GM18858 (cell line): ENCODE results near the gene PMEPA1.

Source experiments
- ATAC-seq: cut with Tn5 transposase; IDR thresholded peaks from one replicate; pipeline ENCODE4 v1.9.1; 2021; ENCODE audit not compliant: unreplicated experiment

PMEPA1 gene

DNA sequence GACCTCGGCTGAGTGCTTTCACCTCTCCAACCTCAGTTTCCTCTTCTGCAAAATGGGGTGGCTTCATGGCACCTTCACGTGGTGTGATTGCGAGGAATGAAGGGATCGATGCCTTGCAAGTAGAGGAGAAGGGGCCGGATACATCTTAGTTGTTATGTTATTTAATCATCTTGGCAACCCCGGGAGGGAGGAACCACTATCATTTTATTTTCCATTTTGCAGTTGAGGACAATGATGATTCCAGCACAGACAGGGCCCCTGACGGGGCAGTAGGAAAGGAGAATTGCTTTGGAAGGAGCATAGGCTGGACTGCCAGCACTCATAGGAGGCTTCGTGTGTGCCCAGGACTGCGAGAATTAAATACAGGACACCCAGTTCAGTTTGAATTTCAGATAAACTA is 2.5 kb upstream of the PMEPA1 start:
- ATAC-seq: no peak

DNA sequence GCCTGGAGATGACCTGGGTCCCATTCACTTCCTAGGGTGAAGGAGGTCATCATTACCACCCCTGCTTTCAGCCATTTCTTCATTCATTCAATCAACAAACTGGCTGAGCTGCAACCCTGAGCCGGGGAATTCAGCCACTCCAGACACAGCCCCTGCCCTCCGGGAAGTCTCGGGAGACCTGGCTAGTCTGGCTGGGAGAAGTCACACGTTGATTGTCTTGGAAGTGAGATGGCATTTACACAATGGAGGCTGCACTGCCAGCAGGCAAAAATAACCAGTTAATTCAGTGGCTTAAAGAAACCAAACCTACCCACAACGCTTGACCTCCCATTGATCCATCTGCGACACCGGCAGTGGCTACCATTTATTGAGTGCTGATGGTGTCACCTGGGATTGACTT is 2.0 kb upstream of the PMEPA1 start:
- no peak for ATAC-seq

DNA sequence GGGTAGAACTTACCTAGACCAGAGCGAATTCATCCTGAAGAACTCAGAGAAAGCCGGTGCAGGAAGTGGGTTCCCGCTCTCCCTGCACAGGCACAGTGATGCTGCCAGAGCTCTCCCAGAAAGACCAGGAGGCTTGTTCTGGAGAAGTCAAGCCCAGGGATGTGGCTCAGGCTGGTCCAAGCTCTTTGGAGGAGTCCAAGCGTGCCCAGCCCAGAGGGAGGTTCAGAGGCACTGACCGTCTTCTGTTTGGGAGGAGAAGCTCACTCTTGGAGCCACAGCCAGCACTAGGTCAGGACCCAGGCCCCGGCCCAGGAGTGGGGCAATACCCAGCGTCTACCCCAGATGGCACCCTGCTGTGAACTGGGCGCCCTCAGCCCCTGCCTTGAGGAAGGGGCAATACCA is 1.5 kb upstream of the PMEPA1 start:
- no peak for ATAC-seq

DNA sequence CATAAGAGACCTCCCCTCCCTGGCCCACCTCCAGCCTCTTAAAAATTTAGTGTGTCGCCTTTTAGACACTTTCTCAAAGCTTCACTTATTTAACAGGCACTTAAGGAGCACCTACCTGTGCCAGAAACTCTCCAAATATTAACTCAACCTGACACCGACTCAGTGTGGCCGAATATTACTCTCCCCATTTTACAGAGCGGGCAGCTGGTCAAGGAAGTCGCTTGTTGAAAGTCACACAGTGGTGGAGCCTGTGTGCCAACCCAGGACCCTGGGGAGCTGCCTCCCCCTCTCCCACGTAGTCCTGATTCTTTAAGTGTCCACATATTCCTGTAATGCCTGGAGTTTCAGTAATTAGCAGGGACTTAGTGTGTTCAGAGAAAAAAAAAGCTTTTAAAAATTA is 1.0 kb upstream of the PMEPA1 start:
- no peak for ATAC-seq

DNA sequence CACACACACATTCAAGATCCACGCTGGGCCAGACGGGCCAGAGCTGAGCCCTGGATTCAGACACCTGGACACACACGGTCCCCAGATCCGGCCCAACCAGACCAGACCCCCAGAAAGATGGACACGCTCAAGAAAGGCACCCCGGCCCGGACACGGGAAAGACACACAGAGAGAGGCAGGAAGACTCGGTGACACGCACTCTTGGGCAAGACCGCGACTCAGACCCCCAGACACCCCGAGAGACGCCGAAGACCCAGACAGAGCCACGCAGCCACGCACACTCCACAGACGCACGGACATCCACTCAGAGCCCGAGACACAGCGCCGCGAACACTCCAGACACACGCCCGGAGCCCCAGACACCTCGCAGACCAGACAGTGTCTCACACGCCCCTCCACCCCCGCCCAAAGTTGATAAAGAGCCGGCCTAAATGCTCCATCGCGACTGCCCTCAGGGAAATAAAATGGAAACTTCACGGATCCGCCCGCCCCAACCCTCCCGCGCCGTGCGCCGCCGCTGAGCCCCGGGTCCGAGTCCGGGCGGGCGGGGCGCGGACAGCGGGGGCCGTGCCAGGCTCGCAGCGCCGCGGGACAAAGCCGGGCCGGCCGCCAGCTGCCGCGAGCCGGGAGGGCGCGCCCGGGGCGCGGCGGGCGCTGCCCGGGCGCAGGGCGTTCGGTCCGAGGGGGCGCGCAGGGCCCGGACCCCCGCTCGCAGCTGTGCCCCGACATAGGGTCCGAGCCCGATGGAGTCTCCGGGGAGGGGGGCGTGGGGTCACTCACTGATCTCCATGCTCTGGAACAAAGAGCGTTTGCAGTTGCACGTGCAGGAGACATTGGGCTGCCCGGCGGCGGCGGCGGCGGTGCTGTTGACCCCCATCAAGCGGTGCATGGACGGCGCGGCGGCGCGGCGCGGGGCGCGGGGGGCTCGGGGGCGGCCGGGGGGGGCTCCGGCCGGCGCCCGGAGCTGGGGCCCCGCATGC is 831 bp downstream of the PMEPA1 start:
- no peak for ATAC-seq

DNA sequence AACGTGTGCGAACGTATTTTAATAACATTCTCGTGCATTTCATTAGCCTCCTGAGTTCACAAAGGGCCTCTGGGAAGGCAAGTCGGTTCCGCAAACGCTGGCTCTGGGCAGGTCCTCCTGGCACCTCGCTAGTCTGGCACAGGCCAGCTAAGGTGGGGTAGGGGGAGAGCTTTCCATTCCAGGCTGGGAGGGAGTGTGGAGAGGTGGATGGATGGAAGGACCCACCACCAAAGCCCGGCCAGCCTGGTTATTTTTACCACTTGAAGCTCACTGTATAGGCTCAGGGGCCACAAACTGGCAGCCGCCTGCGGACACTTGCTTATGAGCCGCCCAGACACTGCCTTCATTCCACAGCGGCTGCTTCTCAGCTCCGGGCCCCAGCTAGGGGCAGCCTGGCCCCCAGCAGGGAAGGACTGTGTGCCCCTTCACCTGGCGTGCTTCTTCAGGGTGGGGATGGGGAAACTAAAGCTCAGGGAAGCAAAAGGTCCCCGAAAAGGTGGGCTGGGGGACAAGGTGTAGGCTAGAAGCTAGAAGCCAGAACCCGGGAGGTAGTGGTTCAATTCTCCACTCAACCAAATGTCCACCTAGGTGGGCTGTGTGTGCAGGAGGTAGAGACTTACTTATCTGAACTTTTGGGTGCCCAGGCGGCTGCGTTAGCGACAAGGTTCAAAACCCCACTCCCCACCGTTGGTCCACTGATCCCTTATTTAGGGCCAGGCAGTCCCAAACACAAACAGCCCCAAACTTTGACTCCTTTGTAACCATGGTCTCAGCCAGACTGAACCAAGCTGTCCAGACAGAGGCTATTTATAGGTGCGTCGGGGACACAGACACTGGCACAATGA is 1.7 kb downstream of the PMEPA1 start:
- no peak for ATAC-seq

DNA sequence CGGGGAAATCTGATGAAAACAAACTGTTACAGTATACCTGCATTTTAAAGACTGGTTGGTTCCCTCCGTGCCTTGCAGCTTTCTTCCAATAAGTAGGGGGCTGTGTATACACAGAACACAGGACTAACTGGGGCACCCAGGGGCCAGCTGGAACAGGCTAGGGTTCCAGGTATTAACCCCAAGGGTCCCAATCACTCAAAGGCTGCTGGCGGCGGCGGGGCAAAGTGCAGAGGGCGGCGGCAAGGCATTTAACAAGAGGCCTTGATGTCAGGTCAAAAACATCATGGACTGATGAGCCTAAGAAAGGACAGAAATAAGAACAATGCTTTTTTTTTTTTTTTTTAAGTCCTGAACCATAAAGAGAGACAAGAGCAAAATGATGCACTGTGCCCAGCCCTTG is 2.5 kb downstream of the PMEPA1 start:
- ATAC-seq: no peak

DNA sequence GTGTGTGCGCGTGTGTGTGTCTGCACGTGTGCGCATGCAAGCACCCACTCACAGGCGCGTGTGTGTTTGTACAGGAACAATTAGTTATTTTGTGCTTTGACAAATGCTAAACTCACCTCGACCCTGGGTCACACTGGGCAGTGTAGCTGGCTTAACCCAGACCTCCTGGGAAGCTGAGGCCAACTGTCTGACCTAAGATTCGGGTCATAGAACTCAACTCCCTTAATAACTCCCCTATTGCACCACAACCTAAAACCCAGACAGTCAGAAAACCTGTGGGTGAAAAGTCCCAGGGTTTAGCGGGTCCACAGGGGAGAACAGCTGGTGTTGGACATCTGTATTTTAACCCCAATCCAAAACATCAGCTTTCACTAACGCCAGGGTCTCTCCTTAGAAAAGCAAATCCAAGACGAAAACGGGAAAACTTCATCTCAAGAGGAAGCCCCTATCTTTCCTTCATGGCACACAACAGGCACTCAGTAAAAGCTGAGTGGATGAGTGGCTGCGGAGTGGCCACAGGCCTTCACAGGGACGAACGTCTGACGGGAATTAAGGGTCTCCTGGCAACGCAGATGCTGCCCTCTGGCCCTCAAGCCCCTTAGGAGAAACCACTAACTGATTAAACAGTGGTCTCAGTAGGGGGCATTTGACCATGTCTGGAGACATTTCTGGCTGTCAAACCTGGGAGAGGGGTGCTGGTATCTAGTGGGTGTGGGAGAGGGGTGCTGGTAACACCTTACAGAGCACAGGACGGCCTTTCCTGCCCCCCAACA is 4.5 kb downstream of the PMEPA1 start:
- ATAC-seq: no peak

DNA sequence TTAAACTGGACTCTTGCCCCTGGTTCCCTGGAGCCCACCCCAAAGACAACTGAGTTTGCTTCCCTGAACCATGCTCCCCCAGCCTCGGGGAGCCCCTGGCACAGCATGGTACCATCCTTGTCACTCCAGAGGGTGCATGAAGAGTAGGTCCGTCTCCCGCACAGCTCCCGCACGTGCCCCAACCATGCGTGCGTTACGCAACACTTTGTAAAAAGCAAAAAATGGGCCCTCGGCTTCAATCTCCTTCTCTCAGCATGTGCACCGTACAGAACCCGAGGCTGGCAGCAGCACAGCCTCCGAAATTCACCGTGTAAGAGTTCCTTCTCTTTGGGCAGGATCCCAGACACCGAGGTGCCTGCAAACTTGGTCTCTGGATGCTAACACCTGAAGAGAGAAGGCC is 5.6 kb downstream of the PMEPA1 start:
- ATAC-seq: no peak

DNA sequence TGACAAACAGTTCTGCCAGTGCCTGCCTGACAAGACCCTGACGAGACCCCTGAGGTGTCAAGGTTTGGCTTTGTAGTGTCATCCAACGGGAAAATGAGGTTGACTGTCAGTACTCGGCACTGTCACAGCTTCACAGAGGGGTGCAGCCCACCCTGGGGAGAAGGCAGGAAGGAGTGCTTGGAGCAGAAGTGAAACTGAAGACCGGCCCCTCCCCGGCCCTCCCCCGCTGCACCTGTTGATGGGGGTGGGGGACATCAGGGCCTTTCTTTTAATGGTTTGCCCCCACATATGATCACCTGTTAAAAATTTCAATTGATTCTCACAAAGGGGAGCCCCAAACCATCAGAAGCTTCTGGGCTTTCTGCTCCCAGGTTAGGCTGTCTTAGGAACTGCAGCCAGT is 6.8 kb downstream of the PMEPA1 start:
- ATAC-seq: no peak

DNA sequence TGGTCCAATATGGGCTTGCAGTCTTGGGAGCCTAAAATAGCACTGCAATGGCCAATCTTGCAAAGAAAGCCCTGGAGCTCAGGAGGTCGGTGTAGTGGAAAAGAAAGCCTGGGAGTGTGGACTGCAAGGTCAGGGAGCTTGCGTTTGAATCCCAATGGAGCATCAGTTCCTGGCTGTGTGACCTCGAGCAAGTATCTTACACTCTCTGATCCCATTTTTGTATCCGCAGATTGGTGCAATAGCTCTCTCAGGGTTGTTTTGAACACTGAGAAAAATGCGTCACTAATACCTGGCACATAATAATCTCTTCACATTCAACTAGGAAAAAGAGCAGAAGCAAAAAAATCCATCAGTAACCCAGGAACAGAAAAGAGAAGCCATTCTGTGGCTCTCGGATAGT is 7.3 kb downstream of the PMEPA1 start:
- no peak for ATAC-seq

DNA sequence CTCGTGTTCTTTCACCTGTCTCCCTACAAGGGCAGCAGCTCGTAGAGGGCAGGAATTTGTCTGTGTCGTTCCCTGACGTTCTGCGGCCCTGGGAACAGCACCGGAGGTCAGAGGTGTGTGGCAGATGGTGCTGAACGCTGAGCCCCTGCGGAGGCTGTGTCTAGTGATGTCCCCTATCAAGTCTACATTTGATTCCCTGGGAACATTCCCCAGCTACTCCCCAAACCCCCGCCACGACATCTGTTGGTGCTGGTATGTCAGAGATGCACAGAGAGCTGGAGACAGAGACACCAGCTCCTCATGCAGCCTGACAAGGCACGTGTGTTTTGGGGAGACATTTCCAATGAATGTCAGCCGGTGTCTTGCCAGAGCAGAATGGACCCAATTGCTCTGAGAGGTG is 7.7 kb downstream of the PMEPA1 start:
- no peak for ATAC-seq

DNA sequence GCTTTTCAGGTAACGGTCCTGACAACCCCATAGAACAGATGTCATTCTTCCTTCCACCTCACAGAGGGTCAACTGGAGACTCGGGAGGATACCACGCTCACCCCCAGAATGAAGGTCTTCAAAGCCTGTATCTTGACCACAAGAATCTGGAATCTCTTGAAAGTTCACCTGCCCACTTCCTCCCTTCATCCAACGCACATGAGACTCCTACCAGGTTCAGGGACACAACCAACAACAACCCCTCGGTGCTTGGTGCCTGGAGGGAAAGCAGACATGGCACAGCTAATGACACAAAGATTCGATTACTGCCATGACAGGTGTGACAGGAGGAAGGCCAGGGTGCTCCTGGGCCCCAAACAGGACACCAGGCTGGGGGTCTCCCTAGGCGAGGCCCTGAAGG is 8.2 kb downstream of the PMEPA1 start:
- no peak for ATAC-seq

DNA sequence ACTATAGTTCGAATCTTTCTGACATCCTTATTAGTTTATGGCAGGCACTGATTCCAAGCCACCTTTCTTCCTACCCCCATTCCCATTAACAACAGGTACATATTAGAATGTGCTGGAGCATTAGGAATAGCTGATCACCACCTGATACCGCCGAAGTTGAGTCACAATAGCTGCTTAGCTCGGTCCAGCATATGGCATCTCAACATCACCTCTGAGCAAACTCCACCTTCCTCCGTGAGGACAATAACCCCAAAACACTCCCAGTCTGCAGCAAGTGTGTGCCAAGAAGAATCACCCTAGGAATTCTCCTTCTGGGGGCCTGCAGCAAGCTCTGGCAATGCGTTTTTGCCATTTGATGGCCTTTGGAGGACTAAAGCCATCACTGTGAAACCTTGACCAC is 8.7 kb downstream of the PMEPA1 start:
- ATAC-seq: no peak

DNA sequence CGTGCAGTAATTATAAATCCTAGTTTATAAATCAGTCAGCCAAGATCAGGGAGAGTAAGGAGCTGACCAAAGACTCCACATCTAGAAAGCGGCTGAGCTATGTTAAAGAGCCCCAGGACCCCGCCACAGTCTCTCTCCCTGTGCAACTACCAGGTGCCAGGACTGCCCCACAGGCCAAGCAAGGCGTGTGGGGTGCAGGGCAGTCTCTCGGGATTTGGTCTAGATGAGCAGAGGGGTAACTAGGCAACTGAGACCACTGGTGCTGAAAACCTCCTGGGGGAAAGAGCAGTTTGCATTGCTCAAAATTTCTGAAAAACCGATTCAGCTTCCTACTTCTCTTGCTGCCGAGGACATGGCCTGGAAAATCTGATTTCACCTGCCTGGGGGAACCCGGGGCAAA is 10.4 kb downstream of the PMEPA1 start:
- ATAC-seq: no peak

DNA sequence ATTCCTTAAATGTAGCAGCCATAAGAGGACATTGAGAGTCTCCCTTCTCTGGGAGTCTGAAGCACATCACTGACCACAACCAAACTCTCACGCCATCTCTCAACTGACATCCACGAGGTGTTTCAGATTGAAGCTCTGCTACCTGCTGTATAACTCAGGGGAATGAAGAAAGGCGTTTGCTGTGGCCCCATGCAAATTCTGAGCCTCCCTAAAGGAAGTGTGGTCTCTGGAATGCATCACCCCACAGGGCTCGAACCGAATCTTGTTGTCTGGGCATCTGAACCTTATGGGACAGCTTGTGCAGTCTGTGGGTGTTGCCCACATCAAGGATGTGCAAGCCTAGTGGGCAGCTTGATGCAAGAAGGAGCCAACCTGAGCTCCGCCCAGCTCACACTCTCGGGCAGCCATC is 10.9 kb downstream of the PMEPA1 start:
- ATAC-seq: no peak

DNA sequence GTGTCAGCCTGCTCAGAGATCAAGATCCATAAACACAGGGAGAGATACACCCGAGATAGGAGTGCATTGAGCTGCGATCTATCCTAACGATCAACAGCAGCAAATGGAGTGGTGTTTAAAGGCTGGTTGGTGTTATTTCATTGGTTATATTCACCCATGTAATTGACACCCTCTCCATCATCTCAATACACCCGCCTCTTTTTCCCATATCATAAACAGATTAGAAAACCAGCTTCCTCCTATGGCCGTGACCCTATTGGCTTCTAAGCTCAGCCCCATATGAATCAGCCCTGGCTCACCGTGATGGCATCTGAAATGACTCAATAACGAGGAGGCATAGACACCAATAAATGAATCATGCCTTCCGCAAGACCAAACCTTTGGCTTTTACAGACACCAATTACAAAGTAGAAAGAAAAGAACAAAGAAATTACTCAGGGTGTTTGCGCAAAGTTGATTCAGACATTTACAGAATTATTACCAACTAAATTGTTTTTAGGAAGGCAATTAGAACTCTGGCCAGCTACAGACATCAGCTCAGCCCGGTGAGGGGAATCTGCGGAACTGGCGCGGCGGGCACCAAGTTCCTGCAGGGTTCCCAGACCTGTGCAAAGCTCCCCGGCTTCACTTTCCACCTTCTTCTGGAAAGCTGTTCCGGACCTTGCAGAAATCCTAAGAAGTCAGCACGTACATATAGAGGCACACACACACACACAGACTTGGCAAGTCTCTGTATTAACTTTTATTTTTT is 11.5 kb downstream of the PMEPA1 start:
- no peak for ATAC-seq

DNA sequence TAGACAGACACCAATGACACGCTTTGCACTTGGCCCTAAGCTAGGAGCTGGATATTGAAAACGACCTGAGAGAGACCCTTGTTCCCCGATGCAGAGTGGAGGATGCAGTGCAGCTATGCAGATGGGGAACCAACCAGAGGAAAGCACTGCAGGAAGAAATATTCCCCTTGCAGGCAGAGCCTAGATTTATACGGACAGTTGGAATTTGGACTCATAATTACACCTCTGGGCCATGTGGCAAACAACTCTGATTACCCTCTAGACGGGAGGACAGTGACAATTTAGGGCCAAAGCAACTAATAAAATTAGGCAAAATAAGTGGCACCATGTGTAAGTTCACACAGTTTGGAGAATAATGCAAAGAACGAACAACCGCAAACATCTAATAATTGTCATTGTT is 12.3 kb downstream of the PMEPA1 start:
- ATAC-seq: no peak

DNA sequence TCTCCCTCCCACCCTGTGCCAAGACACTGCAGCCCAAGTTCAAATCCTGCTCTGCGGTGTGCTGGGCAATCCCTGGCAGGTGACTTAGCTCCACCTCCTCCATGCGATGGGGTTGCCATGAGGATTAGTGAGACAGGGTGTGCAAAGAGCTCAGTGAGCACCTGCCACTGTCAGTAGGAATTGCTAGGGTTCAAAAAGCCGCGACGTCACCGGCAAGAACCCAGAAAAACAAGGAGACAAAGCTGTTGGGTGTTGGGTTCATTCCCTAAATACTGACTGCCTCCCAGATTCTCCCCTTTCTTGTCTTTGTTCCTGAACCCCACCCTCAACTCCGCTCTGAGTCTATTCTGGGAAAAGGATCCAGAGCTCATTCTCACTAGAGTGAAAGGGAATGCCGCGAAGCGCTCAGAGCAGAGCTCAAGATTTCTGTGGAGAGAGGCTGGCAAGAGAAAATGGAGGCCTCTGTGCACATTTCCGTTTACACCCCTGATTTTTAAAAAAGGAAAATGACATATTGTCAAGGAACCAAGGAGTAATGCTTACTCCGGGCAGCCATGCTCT is 13.3 kb downstream of the PMEPA1 start:
- ATAC-seq: no peak

DNA sequence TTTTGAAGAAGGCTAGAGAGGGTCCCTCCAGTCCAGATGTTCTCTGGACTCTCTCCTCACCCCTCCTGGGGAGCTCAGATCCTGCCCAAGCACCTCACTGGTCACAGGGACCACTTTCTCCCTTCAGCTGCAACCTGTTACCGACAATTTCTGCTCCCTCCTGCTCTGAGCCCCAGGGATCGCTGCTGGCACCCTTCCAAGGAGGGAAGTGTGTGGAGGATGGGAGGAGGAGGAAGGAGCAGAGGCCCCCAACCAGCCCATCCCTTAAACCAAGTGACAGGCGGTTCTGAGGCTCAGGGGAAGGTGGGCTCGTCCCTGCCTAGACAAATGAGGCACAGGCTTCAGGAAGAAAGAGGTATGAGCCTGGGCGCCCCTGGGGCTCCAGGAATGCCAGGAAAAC is 13.9 kb downstream of the PMEPA1 start:
- no peak for ATAC-seq
